DOHH2 (cell line): ENCODE data around the gene RASAL1.

Experiments used
- EZH2phosphoT487 ChIP-seq: fragments of 200-600 bp; sonication (generic); IDR thresholded peaks from 2 replicates; pipeline ENCODE4 v1.6.1; 2017; ENCODE audit warnings: borderline replicate concordance, mild to moderate bottlenecking, antibody characterized with exemption, low read length, moderate library complexity, mixed read lengths
- TF ChIP-seq, protein P1 (sequence below): fragments of 200-600 bp; sonication (generic); IDR thresholded peaks from one replicate; pipeline ENCODE4 v1.5.1; 2014; ENCODE audit warnings: antibody characterized with exemption, mild to moderate bottlenecking, low read depth, low read length; ENCODE audit not compliant: poor library complexity, severe bottlenecking

GRCh38 chr12:113051759-113052158 lies 83.8 kb downstream of the RASAL1 start:
- TF ChIP-seq, protein P1, sequence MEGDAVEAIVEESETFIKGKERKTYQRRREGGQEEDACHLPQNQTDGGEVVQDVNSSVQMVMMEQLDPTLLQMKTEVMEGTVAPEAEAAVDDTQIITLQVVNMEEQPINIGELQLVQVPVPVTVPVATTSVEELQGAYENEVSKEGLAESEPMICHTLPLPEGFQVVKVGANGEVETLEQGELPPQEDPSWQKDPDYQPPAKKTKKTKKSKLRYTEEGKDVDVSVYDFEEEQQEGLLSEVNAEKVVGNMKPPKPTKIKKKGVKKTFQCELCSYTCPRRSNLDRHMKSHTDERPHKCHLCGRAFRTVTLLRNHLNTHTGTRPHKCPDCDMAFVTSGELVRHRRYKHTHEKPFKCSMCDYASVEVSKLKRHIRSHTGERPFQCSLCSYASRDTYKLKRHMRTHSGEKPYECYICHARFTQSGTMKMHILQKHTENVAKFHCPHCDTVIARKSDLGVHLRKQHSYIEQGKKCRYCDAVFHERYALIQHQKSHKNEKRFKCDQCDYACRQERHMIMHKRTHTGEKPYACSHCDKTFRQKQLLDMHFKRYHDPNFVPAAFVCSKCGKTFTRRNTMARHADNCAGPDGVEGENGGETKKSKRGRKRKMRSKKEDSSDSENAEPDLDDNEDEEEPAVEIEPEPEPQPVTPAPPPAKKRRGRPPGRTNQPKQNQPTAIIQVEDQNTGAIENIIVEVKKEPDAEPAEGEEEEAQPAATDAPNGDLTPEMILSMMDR, result no peak
- TF ChIP-seq EZH2phosphoT487, result no peak
